Mucosa of descending colon (tissue), 3 donors: ENCODE data around the gene GRIN2C. TPM values are rescaled to one million over a fixed set of nuclear protein-coding genes. Genes with fewer than 3 reads are reported as not detected.

Experiments
- ATAC-seq: fragments of 200-7000 bp; cut with Tn5 transposase; one replicate; pipeline ENCODE4 v1.9.1; 2020; ENCODE audit warnings: mild to moderate bottlenecking, moderate library complexity
- DNase-seq, 3 donors: peaks; one replicate each; pipeline ENCODE4 v3.0.0-alpha.2; 2020
- H3K36me3 ChIP-seq: fragments of 200-600 bp; one replicate; pipeline ENCODE4 v1.8.0; 2021; ENCODE audit warnings: low read depth, mild to moderate bottlenecking
- H3K4me1 ChIP-seq: fragments of 200-600 bp; one replicate; pipeline ENCODE4 v1.8.0; 2021; ENCODE audit warnings: low read depth, mild to moderate bottlenecking
- H3K4me3 ChIP-seq: fragments of 200-600 bp; one replicate; pipeline ENCODE4 v1.8.0; 2021; ENCODE audit warnings: mild to moderate bottlenecking
- H3K9me3 ChIP-seq: fragments of 200-600 bp; one replicate; pipeline ENCODE4 v1.8.0; 2021; ENCODE audit warnings: mild to moderate bottlenecking
- CTCF ChIP-seq: fragments of 200-600 bp; IDR thresholded peaks from one replicate; pipeline ENCODE4 v1.8.0; 2022; ENCODE audit warnings: antibody characterized with exemption, mild to moderate bottlenecking
- intact Hi-C, 2 donors: fragments of 100-400 bp; cut with DNase I in 1 of 2; cut with micrococcal nuclease in 1 of 2; formaldehyde crosslinking; loops; one replicate each; pipeline versions ENCODE4 v1.11.0 to v1.11.1; 2022; cut with DNase I, micrococcal nuclease
- total RNA-seq, 3 donors: library from RNA; stranded (reverse); fragmentation: NEBNext Ultra II Directional in 2 of 3; extraction: Animal tissue kit (Norgen Biotek cat#: 25700) in 2 of 3; gene quantifications; one replicate each; pipeline versions ENCODE4 v1.2.1 to v1.2.4, GENCODE V29; 2021 to 2023
- donor health status: DM: no; HTN: no; CAD: no; lungs with moderate emphysema.
- donor health status: DM: no; HTN: no; CAD: no.
- donor health status: DM: no; HTN: yes; CAD: no.

The GRIN2C gene
- total RNA-seq, 3 donors from 2014 or later: 0.35 to 1.4 (median 0.55) TPM

DNA sequence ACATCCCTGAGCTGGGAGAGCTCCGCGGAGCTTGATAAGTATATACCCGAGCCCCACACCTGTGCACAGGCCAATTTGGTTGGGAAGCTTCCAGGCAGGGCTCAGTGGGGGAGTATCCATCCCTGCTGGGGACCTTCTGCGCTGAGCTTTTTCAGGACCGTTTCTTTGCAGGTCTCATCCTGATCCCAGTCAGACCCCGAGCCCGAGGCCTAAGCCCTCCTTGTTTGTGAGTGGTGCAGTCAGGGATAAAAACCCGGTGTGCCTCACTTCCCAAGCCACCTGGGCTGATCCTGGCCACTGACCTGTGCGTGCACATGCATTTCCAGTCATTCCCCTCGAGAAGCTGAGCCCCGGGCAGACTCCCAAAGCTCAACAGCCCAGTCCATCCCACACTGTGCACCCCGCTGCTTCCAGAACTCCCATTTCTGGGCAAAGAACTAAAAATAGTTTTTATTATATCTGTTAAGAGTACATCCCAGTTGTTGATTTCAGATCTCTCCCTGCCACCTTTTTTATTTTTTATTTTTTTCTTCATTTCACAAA lies 56.2 kb downstream of the GRIN2C start:
- Histone ChIP-seq H3K36me3 (no peaks in the 10 kb centered on the region), H3K9me3 (no peaks in the 10 kb centered on the region), H3K4me3 (no peak overlapping the region), H3K4me1 (no peaks in the 10 kb centered on the region)
- no peak for ATAC-seq
- no peak for DNase-seq
- intact Hi-C loops: no loop called here
- no peak for TF ChIP-seq CTCF

GRCh38 chr17:74801896-74802295 lies 57.8 kb downstream of the GRIN2C start:
- H3K4me3 ChIP-seq: no peak overlapping the region
- ATAC-seq (no peak), DNase-seq (no peak)
- no peaks in the 10 kb centered on the region for H3K9me3 ChIP-seq
- intact Hi-C loops: no loop called here
- H3K4me1 ChIP-seq: no peaks in the 10 kb centered on the region
- TF ChIP-seq CTCF: no peak
- H3K36me3 ChIP-seq: no peaks in the 10 kb centered on the region

GRCh38 chr17:74800531-74800930 lies 59.2 kb downstream of the GRIN2C start:
- no peaks in the 10 kb centered on the region for H3K9me3 ChIP-seq
- no peak for TF ChIP-seq CTCF
- no peak overlapping the region for H3K4me3 ChIP-seq
- H3K36me3 ChIP-seq: no peaks in the 10 kb centered on the region
- intact Hi-C loops: no loop called here
- no peaks in the 10 kb centered on the region for H3K4me1 ChIP-seq
- ATAC-seq: no peak
- DNase-seq: no peak

- H3K36me3 ChIP-seq: no peaks in the 10 kb centered on the region
- no peaks in the 10 kb centered on the region for H3K4me1 ChIP-seq
- no peak for DNase-seq
- H3K4me3 ChIP-seq: no peak overlapping the region
- no peak for ATAC-seq
- intact Hi-C loops: no loop called here
- TF ChIP-seq CTCF: no peak
- no peaks in the 10 kb centered on the region for H3K9me3 ChIP-seq
Observed at GRCh38 chr17:74799097-74799496, 60.6 kb downstream of the GRIN2C start.

GRCh38 chr17:74798239-74798707 lies 61.4 kb downstream of the GRIN2C start:
- no peak for TF ChIP-seq CTCF
- no peaks in the 10 kb centered on the region for H3K36me3 ChIP-seq
- ATAC-seq (no peak), DNase-seq (no peak)
- no peak overlapping the region for H3K4me3 ChIP-seq
- H3K4me1 ChIP-seq: no peaks in the 10 kb centered on the region
- intact Hi-C loops: no loop called here
- H3K9me3 ChIP-seq: no peaks in the 10 kb centered on the region

GRCh38 chr17:74797824-74798223 lies 61.9 kb downstream of the GRIN2C start:
- H3K4me1 ChIP-seq: no peaks in the 10 kb centered on the region
- intact Hi-C loops: no loop called here
- no peaks in the 10 kb centered on the region for H3K36me3 ChIP-seq
- DNase-seq (no peak), ATAC-seq (no peak)
- no peaks in the 10 kb centered on the region for H3K9me3 ChIP-seq
- H3K4me3 ChIP-seq: no peak overlapping the region
- no peak for TF ChIP-seq CTCF
